NK-92 (cell line): ENCODE data around the gene SERBP1.

Source experiments
- DNase-seq: peaks from one replicate; lab custom pipeline; 2025; ENCODE audit not compliant: unreplicated experiment; lab: John Stamatoyannopoulos, UW

Gene SERBP1

DNA sequence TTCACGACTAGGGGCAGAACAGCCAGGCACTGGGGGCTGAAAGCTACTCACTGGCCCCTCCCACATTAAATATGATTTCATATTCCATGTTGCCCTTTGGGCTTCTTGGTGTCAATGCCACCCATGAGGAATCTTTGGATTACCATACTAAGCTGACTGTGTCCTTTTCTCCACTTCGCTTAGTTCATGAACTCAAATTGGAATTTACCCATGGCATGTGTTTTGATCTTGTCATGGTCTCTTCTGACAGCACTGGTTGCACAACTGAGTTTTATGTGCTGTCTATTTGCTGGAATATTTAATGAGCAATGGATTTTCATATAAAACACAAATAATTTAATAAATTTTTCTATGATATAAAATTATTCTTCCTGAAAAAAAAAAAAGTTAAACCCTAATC, 59.2 kb downstream of the SERBP1 start:
- no peak for DNase-seq

- DNase-seq: no peak
These were observed 62.1 kb downstream of the SERBP1 start for GRCh38 chr1:67368046-67368514.

DNA sequence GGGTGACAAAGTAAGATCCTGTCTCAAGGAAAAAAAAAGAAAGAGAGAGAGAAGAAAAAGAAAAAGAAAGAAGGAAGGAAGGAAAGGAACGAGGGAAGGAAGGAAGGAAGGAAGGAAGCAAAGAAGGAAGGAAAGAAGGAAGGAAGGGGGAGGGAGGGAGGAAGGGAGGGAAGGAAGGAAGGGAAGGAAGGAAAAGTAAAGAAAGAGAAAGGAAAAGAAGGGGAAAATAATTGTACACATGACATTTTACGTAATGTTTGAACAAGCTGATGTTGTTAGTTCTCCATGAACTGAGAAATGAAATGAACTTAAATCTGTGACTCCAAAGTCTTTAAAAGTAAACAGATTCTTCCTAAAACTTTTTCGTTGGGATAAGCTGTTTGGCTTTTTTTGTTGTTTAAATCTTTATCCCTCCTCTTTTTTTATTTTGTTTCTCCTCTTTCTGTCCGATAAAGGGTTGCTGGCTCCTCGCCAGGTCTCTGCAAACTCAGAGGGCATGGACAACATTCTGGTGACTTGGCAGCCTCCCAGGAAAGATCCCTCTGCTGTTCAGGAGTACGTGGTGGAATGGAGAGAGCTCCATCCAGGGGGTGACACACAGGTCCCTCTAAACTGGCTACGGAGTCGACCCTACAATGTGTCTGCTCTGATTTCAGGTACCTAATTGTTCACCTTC, 62.7 kb downstream of the SERBP1 start:
- no peak for DNase-seq

DNA sequence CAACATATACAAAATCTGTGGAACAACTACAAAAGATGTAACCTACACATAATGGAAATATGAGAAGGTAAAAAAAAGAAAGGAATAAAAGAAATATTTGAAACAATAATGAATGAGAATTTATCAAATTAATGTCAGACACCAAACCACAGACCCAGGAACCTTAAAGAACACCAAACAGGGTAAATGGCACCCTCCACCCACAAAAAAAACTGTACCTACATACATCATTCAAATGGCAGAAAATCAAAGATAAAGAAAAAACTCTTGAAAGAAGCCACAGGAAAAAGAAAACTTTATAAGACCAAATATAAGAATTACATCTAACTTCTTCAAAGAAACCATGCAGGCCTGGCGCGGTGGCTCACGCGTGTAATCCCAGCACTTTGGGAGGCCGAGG, 68.6 kb downstream of the SERBP1 start:
- DNase-seq: no peak

- DNase-seq: no peak
These were observed 70.6 kb downstream of the SERBP1 start for GRCh38 chr1:67359592-67359991.
